ENCODE results near the gene C16orf74.

C16orf74 gene

DNA sequence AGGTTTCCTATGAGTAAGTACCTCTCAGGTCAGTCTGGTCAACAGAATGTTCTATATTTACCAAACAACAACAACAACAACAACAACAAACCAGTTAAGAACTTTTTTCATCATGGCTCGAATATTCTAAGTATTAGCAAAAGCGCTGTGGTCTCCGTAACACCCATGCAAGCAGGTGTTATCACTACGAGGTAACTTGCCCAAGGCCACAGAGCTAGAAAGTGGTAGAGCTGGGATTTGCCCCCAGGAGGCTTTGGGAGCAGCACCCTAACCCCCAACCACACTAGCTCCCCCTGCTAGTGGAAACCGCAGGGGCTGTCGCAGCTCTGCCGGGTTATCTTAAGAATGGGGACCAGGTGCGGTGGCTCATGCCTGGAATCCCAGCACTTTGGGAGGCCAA is 23.9 kb upstream of the C16orf74 start:
- no peak overlapping the region for H3K4me3 ChIP-seq (ENCODE audit: low read depth, low read length)
- TF ChIP-seq, protein P1, sequence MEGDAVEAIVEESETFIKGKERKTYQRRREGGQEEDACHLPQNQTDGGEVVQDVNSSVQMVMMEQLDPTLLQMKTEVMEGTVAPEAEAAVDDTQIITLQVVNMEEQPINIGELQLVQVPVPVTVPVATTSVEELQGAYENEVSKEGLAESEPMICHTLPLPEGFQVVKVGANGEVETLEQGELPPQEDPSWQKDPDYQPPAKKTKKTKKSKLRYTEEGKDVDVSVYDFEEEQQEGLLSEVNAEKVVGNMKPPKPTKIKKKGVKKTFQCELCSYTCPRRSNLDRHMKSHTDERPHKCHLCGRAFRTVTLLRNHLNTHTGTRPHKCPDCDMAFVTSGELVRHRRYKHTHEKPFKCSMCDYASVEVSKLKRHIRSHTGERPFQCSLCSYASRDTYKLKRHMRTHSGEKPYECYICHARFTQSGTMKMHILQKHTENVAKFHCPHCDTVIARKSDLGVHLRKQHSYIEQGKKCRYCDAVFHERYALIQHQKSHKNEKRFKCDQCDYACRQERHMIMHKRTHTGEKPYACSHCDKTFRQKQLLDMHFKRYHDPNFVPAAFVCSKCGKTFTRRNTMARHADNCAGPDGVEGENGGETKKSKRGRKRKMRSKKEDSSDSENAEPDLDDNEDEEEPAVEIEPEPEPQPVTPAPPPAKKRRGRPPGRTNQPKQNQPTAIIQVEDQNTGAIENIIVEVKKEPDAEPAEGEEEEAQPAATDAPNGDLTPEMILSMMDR (IDR thresholded peaks at IDR 0.05; ENCODE audit: low read depth, low read length) = no peak

DNA sequence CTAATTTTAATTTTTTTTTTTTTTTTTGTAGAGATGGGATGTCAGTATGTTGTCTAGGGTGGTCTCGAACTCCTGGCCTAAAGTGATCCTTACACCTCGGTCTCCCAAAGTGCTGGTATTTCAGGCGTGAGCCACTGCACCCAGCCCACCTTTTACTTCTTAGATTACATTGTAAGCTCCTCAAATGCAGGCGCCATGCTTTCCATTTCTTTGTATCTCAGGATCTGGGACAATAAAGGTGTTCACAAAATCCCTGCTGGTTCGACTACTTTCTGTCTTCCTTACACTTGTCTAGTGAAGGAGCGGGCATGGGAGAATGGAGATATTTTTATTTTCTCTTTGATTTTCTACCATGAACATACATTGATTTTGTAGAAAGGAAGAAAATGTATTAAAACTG is 23.2 kb upstream of the C16orf74 start:
- TF ChIP-seq, protein P1 (IDR thresholded peaks at IDR 0.05; ENCODE audit: low read depth, low read length) = no peak
- H3K4me3 ChIP-seq (ENCODE audit: low read depth, low read length) = no peak overlapping the region

DNA sequence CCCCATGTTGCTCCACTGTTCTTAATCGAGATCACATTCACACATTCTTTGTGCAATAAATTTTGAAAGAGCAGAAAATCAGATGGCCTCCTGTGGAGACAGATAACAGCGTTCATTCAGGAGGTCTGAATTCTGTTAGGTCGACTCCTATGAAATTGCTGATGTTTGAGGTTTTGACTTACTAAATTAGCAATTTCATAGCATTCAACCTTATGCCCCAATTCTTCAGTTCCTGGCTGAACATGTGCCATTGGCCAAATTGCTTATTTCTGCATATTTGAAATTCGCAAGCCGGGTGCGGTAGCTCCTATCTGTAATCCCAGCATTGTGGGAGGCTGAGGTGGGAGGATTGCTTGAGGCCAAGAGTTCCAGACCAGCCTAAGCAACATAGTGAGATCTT is 22.1 kb upstream of the C16orf74 start:
- H3K4me3 ChIP-seq (ENCODE audit: low read depth, low read length) = no peak overlapping the region
- TF ChIP-seq, protein P1 (IDR thresholded peaks at IDR 0.05; ENCODE audit: low read depth, low read length) = no peak

DNA sequence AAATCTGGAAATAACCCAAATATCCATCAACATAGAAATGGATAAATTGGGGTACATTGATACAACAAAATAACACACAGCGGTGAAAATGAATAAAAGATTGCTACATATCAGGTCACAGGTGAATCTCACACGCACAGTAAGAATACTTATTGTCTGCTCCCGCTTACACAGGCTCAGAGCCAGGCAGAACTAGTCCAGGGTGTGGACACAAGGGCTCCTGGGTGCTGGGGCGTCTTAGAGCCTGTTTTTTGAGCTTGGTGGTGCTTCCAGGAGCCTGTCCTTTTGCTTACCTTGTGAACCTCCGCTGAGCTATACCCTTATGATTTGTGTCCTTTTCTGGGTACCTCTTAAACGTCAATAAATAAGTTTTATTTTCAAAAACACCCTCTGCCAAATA is 19.8 kb upstream of the C16orf74 start:
- TF ChIP-seq, protein P1 (IDR thresholded peaks at IDR 0.05; ENCODE audit: low read depth, low read length) = no peak

DNA sequence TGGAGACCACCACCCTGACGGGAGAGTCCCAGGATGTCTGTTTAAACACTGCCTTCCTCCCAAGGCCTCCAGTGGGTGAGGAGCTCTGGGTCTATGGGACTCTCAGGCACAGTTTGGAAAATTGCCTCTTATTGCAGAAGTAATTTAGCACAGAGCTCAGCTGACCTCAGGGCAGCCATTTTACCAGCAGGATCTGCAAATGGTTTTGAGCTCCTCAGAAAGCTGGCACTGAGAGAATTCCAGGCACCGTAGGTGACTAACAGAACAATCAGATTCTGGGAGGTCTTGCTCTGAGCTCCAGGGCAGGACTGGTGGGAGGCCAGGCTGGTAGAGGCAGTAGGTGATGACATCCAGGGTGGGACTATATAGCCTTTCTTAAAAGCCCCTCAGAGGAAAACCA is 17.3 kb upstream of the C16orf74 start:
- no peak overlapping the region for H3K4me3 ChIP-seq (ENCODE audit: low read depth, low read length)
- TF ChIP-seq, protein P1 (IDR thresholded peaks at IDR 0.05; ENCODE audit: low read depth, low read length) = no peak

More for the DNA sequence above, 19.8 kb upstream of the C16orf74 start:
- no peak overlapping the region for H3K4me3 ChIP-seq (ENCODE audit: low read depth, low read length)

DNA sequence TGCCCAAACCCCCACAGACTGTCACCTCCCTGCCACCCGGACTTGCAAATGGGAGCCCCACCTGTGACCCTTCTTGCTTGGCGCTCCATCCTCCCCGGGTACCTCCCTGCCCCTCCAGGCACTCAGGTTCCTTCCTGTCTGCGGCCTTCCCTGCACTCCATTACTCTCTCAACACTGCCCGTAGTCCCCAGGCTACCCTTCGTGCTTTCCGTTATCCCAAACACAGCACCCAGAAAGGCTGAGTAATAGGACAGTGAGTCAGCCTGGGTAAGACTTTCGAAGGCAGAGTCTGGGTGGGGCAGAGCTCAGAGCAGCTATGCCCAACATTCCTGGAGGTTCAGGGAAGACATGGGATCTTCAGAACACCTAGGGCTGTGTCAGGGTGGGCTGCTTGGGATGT is 16.6 kb upstream of the C16orf74 start:
- no peak overlapping the region for H3K4me3 ChIP-seq (ENCODE audit: low read depth, low read length)
- TF ChIP-seq, protein P1 (IDR thresholded peaks at IDR 0.05; ENCODE audit: low read depth, low read length) = no peak

DNA sequence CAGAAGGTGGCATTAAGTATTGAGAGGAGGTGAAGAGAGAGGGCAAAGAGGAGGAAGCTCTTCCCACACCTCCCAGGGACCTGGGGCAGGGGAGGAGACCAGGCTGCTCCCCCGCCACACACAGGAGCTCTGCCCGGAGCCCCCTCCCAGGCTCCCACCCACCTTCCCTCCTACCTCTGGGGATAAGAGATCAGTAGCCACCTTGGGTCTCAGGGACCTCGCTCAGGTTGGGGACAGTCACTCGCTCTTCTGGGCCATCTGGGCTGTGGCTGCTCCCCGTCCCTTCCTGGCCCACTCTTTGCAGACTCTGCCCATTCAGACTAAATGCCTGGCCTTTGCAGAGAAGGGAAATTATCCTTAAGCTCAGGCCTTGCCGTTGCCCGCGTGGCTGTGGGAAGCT is 14.9 kb upstream of the C16orf74 start:
- TF ChIP-seq, protein P1 (IDR thresholded peaks at IDR 0.05; ENCODE audit: low read depth, low read length) = no peak
- no peak overlapping the region for H3K4me3 ChIP-seq (ENCODE audit: low read depth, low read length)

Data from WI38 (cell line).